GM10266 (cell line): Measurements from ENCODE around the gene EEFSEC.

Experiments used
- DNase-seq: peaks from one replicate; pipeline ENCODE4 v3.0.0; 2012; ENCODE audit errors: extremely low spot score
- TF ChIP-seq, protein P1 (sequence below): IDR thresholded peaks from 2 replicates; pipeline ENCODE4 v1.5.1; 2012; ENCODE audit warnings: mild to moderate bottlenecking, low read depth; ENCODE audit not compliant: control insufficient read depth, insufficient read depth; ENCODE audit errors: missing control alignments

The EEFSEC gene

GRCh38 chr3:128423525-128424147, 270.4 kb downstream of the EEFSEC start:
- TF ChIP-seq, protein P1, sequence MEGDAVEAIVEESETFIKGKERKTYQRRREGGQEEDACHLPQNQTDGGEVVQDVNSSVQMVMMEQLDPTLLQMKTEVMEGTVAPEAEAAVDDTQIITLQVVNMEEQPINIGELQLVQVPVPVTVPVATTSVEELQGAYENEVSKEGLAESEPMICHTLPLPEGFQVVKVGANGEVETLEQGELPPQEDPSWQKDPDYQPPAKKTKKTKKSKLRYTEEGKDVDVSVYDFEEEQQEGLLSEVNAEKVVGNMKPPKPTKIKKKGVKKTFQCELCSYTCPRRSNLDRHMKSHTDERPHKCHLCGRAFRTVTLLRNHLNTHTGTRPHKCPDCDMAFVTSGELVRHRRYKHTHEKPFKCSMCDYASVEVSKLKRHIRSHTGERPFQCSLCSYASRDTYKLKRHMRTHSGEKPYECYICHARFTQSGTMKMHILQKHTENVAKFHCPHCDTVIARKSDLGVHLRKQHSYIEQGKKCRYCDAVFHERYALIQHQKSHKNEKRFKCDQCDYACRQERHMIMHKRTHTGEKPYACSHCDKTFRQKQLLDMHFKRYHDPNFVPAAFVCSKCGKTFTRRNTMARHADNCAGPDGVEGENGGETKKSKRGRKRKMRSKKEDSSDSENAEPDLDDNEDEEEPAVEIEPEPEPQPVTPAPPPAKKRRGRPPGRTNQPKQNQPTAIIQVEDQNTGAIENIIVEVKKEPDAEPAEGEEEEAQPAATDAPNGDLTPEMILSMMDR, result no peak
- DNase-seq, result no peak

GRCh38 chr3:128424508-128425069, 271.3 kb downstream of the EEFSEC start:
- TF ChIP-seq, protein P1, result no peak
- no peak for DNase-seq

DNA sequence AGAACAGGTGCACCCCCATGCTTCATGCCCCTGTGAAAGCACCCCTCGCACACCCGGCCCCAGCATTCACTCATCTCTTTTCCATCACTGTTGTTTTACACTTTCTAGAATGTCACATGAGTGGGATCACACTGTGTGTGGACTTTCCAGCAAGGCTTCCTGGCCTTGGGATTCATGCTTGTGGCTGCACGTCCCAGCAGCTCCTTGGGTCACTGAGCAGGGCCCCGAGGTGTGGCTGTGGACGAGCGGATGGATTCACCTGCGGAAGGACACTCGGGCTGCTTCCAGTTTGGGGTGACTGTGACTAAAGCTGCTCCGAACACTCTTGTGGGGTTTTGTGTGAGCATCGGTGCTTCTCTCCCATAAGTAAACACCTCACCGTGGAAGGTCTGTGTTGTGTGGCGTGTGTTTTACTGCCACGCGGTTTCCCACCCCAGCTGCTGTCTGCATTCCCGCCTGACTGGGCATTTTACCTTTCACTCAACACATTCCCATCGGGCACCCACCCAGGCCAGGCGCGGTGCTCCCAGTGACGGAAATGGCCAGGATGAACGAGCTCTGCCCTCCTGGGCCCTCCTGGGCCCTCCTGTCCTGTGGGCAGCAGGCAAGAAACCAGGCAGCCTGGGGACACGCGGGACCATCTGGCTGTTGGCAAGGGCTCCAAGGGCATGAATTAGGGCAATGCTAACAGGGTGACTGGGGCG, 272.0 kb downstream of the EEFSEC start:
- TF ChIP-seq, protein P1, result no peak

DNA sequence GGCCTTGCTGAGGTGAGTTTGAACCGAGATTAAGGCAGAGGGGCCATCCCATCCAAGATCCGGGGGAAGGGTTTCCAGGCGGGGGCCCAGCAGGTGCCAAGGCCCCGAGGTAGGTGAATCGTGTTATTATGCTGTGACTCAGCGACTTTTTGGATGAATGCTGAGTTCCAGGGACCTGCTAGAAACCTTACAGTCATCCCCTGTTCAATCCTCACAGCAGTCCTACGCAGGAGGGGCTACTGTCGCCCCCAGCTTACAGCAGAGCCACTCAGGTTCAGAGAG, 272.5 kb downstream of the EEFSEC start:
- TF ChIP-seq, protein P1, result no peak
- no peak for DNase-seq

More for the DNA sequence above, 272.0 kb downstream of the EEFSEC start:
- DNase-seq, result no peak

DNA sequence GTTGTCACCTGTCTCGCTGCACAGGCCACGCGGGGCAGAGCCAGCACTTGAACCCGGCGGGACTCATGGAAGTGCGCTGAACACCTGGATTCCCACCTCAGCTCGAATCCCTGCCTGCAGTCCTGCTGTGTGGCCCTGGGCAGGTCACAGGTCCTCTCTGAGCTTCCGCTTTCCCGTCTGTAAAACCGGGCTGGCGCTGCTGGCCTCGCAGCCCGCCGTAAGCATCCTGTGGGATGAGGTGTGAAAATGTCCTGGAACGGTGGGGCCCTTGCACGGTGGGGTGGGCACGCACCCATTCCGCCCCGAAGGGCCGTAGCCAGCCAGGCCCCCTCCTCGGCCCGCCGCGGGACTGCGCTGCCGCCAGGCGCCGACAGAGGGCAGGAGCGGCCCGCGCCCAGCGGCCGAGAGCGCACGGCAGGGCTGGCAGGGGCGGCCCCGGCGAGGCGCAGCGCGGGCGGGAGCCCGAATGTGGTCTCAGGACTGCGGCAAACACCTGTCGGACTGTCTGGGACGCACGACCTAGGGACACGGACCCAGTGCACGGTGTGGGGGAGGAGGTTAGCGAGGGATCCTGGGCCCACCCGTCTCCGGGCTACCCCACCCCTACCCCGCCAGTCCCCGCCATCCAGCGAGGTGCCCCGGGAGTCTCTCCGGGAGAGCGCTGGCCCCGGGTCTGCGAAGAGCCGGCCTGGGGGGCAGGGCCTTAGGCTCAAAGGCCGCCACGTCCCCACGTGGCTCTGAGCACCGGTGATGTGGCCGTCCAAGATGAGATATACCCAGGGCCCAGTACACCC, 273.0 kb downstream of the EEFSEC start:
- TF ChIP-seq, protein P1, result peak; percentile 99
- DNase-seq, result peak; percentile 95

DNA sequence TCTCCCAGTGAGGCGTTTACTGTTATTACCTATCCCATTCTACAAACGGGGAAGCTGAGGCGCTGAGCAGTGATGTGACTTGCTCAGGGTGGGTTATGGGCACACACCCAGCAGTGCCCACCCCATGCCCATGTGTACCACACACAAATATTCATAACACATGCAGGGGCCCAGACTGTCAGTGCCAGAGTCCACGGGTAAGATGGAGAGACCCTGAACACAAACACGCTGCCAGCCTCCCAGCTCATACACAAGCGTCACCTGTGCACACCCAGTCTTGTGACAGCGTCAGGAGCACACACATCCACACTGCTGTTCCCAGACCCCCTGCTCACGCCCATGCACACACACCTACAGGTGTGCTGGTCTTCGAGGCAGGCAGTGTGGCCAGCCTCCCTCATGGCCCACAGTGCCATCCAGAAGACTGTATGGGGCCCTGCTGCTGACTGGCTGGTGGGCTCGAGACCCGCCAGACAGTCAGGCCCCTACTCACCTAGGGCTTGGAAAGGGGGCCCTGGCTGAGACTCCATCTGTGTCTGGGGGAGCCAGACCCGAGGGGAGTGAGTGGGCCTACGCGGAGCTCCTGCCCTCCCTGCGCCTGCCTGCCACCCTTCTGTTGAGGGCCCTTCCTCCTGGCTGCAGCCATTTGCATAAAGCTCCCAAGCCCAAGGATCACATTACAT, 274.0 kb downstream of the EEFSEC start:
- no peak for DNase-seq
- TF ChIP-seq, protein P1, result no peak
